NCI-H1092 (cell line): ENCODE data around the gene SMARCA2.

Experiments
- DNase-seq: peaks from one replicate; lab custom pipeline; 2025; lab: John Stamatoyannopoulos, UW

The SMARCA2 gene

GRCh38 chr9:2014696-2015580 is at the start of gene SMARCA2:
SMARCA2 (plus strand) TSS chr9:2015347; CDS start chr9:2029023, 13,676 bp downstream.
- peak; percentile 61 for DNase-seq

- no peak for DNase-seq
Observed at GRCh38 chr9:1966725-1967366, 48.3 kb upstream of the SMARCA2 start.

GRCh38 chr9:1969160-1969559 is 46.0 kb upstream of the SMARCA2 start:
- no peak for DNase-seq

- DNase-seq: no peak
Observed at GRCh38 chr9:1969898-1970297, 45.2 kb upstream of the SMARCA2 start.

- DNase-seq: no peak
Observed at GRCh38 chr9:1972672-1973071, 42.5 kb upstream of the SMARCA2 start.

- no peak for DNase-seq
Observed at GRCh38 chr9:1977026-1977425, 38.1 kb upstream of the SMARCA2 start.

GRCh38 chr9:1978941-1979340 is 36.2 kb upstream of the SMARCA2 start:
- DNase-seq: no peak

GRCh38 chr9:1979741-1980367 is 35.3 kb upstream of the SMARCA2 start:
- DNase-seq: no peak

GRCh38 chr9:1980387-1980786 is 34.8 kb upstream of the SMARCA2 start:
- DNase-seq: no peak

GRCh38 chr9:1982074-1982473 is 33.1 kb upstream of the SMARCA2 start:
- no peak for DNase-seq

GRCh38 chr9:1986341-1986740 is 28.8 kb upstream of the SMARCA2 start:
- no peak for DNase-seq

- DNase-seq: no peak
Observed at GRCh38 chr9:1989500-1989899, 25.6 kb upstream of the SMARCA2 start.

- no peak for DNase-seq
Observed at GRCh38 chr9:1994180-1994579, 21.0 kb upstream of the SMARCA2 start.

GRCh38 chr9:1995084-1995483 is 20.1 kb upstream of the SMARCA2 start:
- DNase-seq: no peak

GRCh38 chr9:1996156-1996555 is 19.0 kb upstream of the SMARCA2 start:
- DNase-seq: no peak

GRCh38 chr9:1997646-1998045 is 17.5 kb upstream of the SMARCA2 start:
- DNase-seq: no peak

- no peak for DNase-seq
Observed at GRCh38 chr9:1998111-1998510, 17.0 kb upstream of the SMARCA2 start.

GRCh38 chr9:2000314-2000713 is 14.8 kb upstream of the SMARCA2 start:
- DNase-seq: no peak

GRCh38 chr9:2008372-2008771 is 6.8 kb upstream of the SMARCA2 start:
- no peak for DNase-seq

GRCh38 chr9:2012347-2012746 is 2.8 kb upstream of the SMARCA2 start:
- DNase-seq: no peak

GRCh38 chr9:2013743-2014475 is 1.2 kb upstream of the SMARCA2 start:
- no peak for DNase-seq
